Transverse colon (tissue), 4 donors: Measurements from ENCODE around the gene ELP5. TPM values are rescaled to one million over a fixed set of nuclear protein-coding genes. Genes with fewer than 3 reads are reported as not detected.
A peak's percentile ranks its signal among the peaks of the same experiment; 100 is the strongest.

Experiments
- DNase-seq: peaks from one replicate; pipeline ENCODE4 v3.0.0-alpha.2; 2019
- H3K27ac ChIP-seq, 4 donors: fragments of 200-600 bp; sonication (generic); 2 replicates each; pipeline ENCODE4 v1.5.1; 2016 to 2018; ENCODE audit warnings: inconsistent platforms in 4 of 4
- H3K27me3 ChIP-seq: fragments of 200-600 bp; sonication (generic); 2 replicates; pipeline ENCODE4 v1.5.1; 2017; ENCODE audit warnings: inconsistent platforms
- H3K36me3 ChIP-seq, 4 donors: fragments of 200-600 bp; sonication (generic); 2 replicates each; pipeline ENCODE4 v1.5.1; 2017 to 2019; ENCODE audit warnings: inconsistent platforms in 4 of 4
- H3K4me1 ChIP-seq, 4 donors: fragments of 200-600 bp; sonication (generic); 2 replicates each; pipeline ENCODE4 v1.5.1; 2017 to 2020; ENCODE audit warnings: inconsistent platforms in 4 of 4
- H3K4me3 ChIP-seq, 4 donors: fragments of 200-600 bp; sonication (generic); 1 replicate in 1 of 4; 2 replicates in 3 of 4; pipeline versions ENCODE4 v1.5.1 to v1.6.1; 2017 to 2019; ENCODE audit warnings: inconsistent platforms in 4 of 4
- H3K9me3 ChIP-seq, 2 donors: fragments of 200-600 bp; sonication (generic); 2 replicates each; pipeline ENCODE4 v1.5.1; 2017 to 2019; ENCODE audit warnings: inconsistent platforms in 2 of 2
- CTCF ChIP-seq, 5 experiments: fragments of 200-600 bp in 3 of 5; fragments of 450-650 bp in 2 of 5; sonication (generic) in 3 of 5; IDR thresholded peaks; 1 replicate in 2 of 5; 2 replicates in 3 of 5; pipeline ENCODE4 v1.5.1; 2016 to 2017; ENCODE audit warnings: antibody characterized with exemption in 5 of 5, inconsistent platforms in 3 of 5, mild to moderate bottlenecking in 2 of 5, moderate library complexity in 1 of 5
- EP300 ChIP-seq: sonication (generic); formaldehyde crosslinking; IDR thresholded peaks from one replicate; pipeline ENCODE4 v1.6.1; 2017; ENCODE audit warnings: antibody characterized with exemption, low read depth
- POLR2A ChIP-seq: fragments of 450-650 bp; IDR thresholded peaks from one replicate; pipeline ENCODE4 v1.6.1; 2016; ENCODE audit warnings: antibody characterized with exemption, mild to moderate bottlenecking, moderate library complexity
- POLR2AphosphoS5 ChIP-seq, 3 donors: sonication (generic); formaldehyde crosslinking; IDR thresholded peaks; one replicate each; pipeline ENCODE4 v1.6.1; 2016; ENCODE audit warnings: antibody characterized with exemption in 3 of 3
- WGBS, 2 donors: methylation state at CpG; one replicate each; pipeline ENCODE4 v1.1.5; 2018; ENCODE audit warnings: low coverage in 1 of 2; 5-methylcytosine and 5-hydroxymethylcytosine counted together
- in situ Hi-C, 4 donors: fragments of 200-750 bp; cut with MboI; loops; one replicate each; pipeline versions ENCODE4 v1.15.0 to v1.15.1; 2017; ENCODE audit warnings: low sequenced_read_pairs in 3 of 4, low pct_ligation_motif_present in 1 of 4, low pct_unique_long_range_greater_than_20kb in 1 of 4
- intact Hi-C: fragments of 100-400 bp; cut with DNase I; formaldehyde crosslinking; loops from one replicate; pipeline ENCODE4 v1.15.1; 2023; ENCODE audit warnings: low total_unique reads
- total RNA-seq, 4 donors: library from RNA; depleted of rRNA; stranded (reverse); fragments of >200 nt; gene quantifications; one replicate each; pipeline ENCODE4 v1.1.0, GENCODE V29; 2016

Gene ELP5
- total RNA-seq, 4 donors from 2014 or later = 4.9 to 36.2 (median 30.3) TPM

DNA sequence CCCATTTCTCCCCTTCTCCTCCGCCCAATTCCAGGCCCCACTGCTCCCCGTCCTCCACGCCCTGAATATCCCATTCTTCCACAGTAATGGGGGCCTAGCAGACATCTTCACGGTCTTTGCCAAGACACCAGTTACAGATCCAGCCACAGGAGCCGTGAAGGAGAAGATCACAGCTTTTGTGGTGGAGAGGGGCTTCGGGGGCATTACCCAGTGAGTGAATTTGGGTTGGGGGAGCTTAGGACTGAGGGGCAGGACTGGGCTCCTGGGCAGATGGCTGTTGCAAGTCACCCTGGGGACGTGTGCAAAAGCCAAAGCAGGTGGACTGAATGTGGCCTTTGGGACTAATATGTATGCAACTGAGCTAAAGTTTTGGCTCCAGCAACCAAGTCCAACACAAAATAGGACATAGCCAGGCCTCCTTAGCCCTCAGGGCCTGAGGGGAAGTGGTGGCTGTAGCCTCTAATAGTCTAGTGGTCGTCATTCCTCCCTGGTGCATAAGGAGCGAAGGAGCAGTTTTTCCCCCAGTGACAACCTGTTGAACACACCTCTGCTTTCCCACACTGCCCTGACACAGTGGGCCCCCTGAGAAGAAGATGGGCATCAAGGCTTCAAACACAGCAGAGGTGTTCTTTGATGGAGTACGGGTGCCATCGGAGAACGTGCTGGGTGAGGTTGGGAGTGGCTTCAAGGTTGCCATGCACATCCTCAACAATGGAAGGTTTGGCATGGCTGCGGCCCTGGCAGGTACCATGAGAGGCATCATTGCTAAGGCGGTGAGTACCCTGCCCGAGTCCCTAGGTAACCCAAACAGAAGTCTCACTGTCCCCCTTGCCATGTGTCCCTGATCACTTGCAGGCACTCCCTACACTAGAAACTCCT lies 29.7 kb upstream of the ELP5 start:
- Histone ChIP-seq H3K4me1 (peaks cover 24 to 38% (median 35%) of the 10 kb centered on the region in 4 donors), H3K4me3 (no peak overlapping the region), H3K27me3 (no peaks in the 10 kb centered on the region), H3K36me3 (peaks cover 0 to 20% (median 4%) of the 10 kb centered on the region in 4 donors), H3K9me3 (no peaks in the 10 kb centered on the region), H3K27ac (peak overlapping the region in 2 of 4 donors; percentile 100)
- intact Hi-C loops (no loop called here), in situ Hi-C loops (no loop called here)
- TF ChIP-seq POLR2AphosphoS5 (IDR thresholded peaks at IDR 0.05) = no peak
- no peak for TF ChIP-seq POLR2A
- no peak for TF ChIP-seq EP300
- TF ChIP-seq CTCF (IDR thresholded peaks at IDR 0.05) = no peak
- 79 to 90% methylated on average over 2 to 15 of the region's 15 CpGs for WGBS, 2 donors
- no peak for DNase-seq

- H3K27ac ChIP-seq = no peak overlapping the region
- peaks cover 19 to 33% (median 31%) of the 10 kb centered on the region in 4 donors for H3K4me1 ChIP-seq
- in situ Hi-C loops (no loop called here), intact Hi-C loops (no loop called here)
- no peak for DNase-seq
- peaks cover 0 to 22% (median 4%) of the 10 kb centered on the region in 4 donors for H3K36me3 ChIP-seq
- TF ChIP-seq POLR2A (no peak), EP300 (no peak), POLR2AphosphoS5 (IDR thresholded peaks at IDR 0.05) (no peak), CTCF (IDR thresholded peaks at IDR 0.05) (no peak)
- no peak overlapping the region for H3K4me3 ChIP-seq
- WGBS, 2 donors = 68% methylated on average over 7 of the region's 7 CpGs; no CpG with 5 or more reads in 1 of the 2 donors
- H3K27me3 ChIP-seq = no peaks in the 10 kb centered on the region
- no peaks in the 10 kb centered on the region for H3K9me3 ChIP-seq
Measured at GRCh38 chr17:7222972-7223292, 29.1 kb upstream of the ELP5 start.

DNA sequence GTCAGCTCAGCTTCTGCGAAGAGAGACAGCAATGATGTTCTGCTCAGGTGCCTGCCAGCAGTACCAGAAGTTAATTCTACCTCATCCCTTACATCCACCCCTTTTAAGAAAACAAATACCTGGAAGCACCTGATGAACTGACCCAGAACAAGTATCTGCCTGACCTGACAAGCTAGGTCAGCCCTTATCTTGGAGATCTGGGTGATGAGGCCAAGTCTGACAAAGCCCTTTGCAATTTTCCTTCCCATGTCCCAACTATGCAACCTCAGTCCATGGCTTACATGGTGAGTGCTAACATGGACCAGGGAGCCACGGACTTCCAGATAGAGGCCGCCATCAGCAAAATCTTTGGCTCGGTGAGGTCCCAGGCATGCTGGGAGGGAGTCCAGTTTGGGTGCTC lies 28.6 kb upstream of the ELP5 start:
- intact Hi-C loops = no loop called here
- peaks cover 0 to 25% (median 4%) of the 10 kb centered on the region in 4 donors for H3K36me3 ChIP-seq
- H3K4me1 ChIP-seq = peaks cover 15 to 29% (median 26%) of the 10 kb centered on the region in 4 donors
- H3K27ac ChIP-seq = no peak overlapping the region
- TF ChIP-seq CTCF (IDR thresholded peaks at IDR 0.05) = no peak
- no peak for TF ChIP-seq POLR2AphosphoS5 (IDR thresholded peaks at IDR 0.05)
- no peak for TF ChIP-seq POLR2A
- no peak for TF ChIP-seq EP300
- in situ Hi-C loops = no loop called here
- no peak overlapping the region for H3K4me3 ChIP-seq
- DNase-seq = no peak
- no peaks in the 10 kb centered on the region for H3K27me3 ChIP-seq
- WGBS, 2 donors = 96% methylated on average over 4 of the region's 4 CpGs; no CpG with 5 or more reads in 1 of the 2 donors
- no peaks in the 10 kb centered on the region for H3K9me3 ChIP-seq

- Histone ChIP-seq H3K36me3 (peaks cover 0 to 33% (median 7%) of the 10 kb centered on the region in 4 donors), H3K9me3 (no peaks in the 10 kb centered on the region), H3K4me1 (peaks cover 12 to 21% (median 20%) of the 10 kb centered on the region in 4 donors), H3K27me3 (no peaks in the 10 kb centered on the region), H3K4me3 (no peak overlapping the region), H3K27ac (no peak overlapping the region)
- DNase-seq = no peak
- intact Hi-C loops (no loop called here), in situ Hi-C loops (no loop called here)
- TF ChIP-seq POLR2A (no peak), CTCF (IDR thresholded peaks at IDR 0.05) (no peak), POLR2AphosphoS5 (IDR thresholded peaks at IDR 0.05) (peak in 1 of 3 donors; percentile 6), EP300 (no peak)
- 90% methylated on average over 10 of the region's 10 CpGs; no CpG with 5 or more reads in 1 of the 2 donors for WGBS, 2 donors
Measured at GRCh38 chr17:7224110-7224509, 27.9 kb upstream of the ELP5 start.
